Tibial nerve (tissue), 4 donors: ENCODE measurements around the gene SNCG. TPM values are rescaled to one million over a fixed set of nuclear protein-coding genes. Genes with fewer than 3 reads are reported as not detected.

Experiments used
- DNase-seq, 2 donors: peaks; one replicate each; pipeline ENCODE4 v3.0.0-alpha.2; 2019; ENCODE audit warnings: low spot score in 2 of 2
- H3K27ac ChIP-seq, 4 donors: fragments of 200-600 bp; sonication (generic) in 3 of 4; one replicate each; pipeline ENCODE4 v1.5.1; 2017 to 2019; ENCODE audit warnings: mild to moderate bottlenecking in 1 of 4
- H3K27me3 ChIP-seq, 2 donors: fragments of 200-600 bp; sonication (generic) in 1 of 2; one replicate each; pipeline versions ENCODE4 v1.5.1 to v1.6.0; 2017 to 2019
- H3K36me3 ChIP-seq, 3 donors: fragments of 200-600 bp; sonication (generic); one replicate each; pipeline ENCODE4 v1.5.1; 2018 to 2019
- H3K4me1 ChIP-seq, 4 donors: fragments of 200-600 bp; sonication (generic) in 3 of 4; one replicate each; pipeline ENCODE4 v1.5.1; 2017 to 2019
- H3K4me3 ChIP-seq, 4 donors: fragments of 200-600 bp; sonication (generic) in 3 of 4; one replicate each; pipeline ENCODE4 v1.5.1; 2017 to 2019; ENCODE audit warnings: mild to moderate bottlenecking in 1 of 4, moderate library complexity in 1 of 4
- H3K9me3 ChIP-seq, 4 donors: fragments of 200-600 bp; sonication (generic) in 3 of 4; one replicate each; pipeline ENCODE4 v1.5.1; 2017 to 2019
- EP300 ChIP-seq, 2 donors: sonication (generic); formaldehyde crosslinking; IDR thresholded peaks; one replicate each; pipeline ENCODE4 v1.6.1; 2017; ENCODE audit warnings: antibody characterized with exemption in 2 of 2, mild to moderate bottlenecking in 1 of 2
- POLR2A ChIP-seq, 2 donors: fragments of 450-650 bp; IDR thresholded peaks; one replicate each; pipeline ENCODE4 v1.6.1; 2017; ENCODE audit warnings: antibody characterized with exemption in 2 of 2, mild to moderate bottlenecking in 2 of 2, moderate library complexity in 2 of 2
- WGBS, 2 donors: methylation state at CpG; one replicate each; pipeline ENCODE4 v1.1.5; 2018; 5-methylcytosine and 5-hydroxymethylcytosine counted together
- total RNA-seq, 4 donors: library from RNA; depleted of rRNA; stranded (reverse); fragments of >200 nt; gene quantifications; one replicate each; pipeline ENCODE4 v1.1.0, GENCODE V29; 2016
- TF ChIP-seq, protein P1 (sequence below), 5 experiments: fragments of 200-600 bp in 3 of 5; fragments of 450-650 bp in 2 of 5; sonication (generic) in 3 of 5; IDR thresholded peaks; one replicate each; pipeline ENCODE4 v1.5.1; 2016 to 2019; ENCODE audit warnings: antibody characterized with exemption in 5 of 5, mild to moderate bottlenecking in 3 of 5, moderate library complexity in 2 of 5

SNCG gene
- total RNA-seq, 4 donors from 2014 or later = 86.1 to 213 (median 119) TPM

DNA sequence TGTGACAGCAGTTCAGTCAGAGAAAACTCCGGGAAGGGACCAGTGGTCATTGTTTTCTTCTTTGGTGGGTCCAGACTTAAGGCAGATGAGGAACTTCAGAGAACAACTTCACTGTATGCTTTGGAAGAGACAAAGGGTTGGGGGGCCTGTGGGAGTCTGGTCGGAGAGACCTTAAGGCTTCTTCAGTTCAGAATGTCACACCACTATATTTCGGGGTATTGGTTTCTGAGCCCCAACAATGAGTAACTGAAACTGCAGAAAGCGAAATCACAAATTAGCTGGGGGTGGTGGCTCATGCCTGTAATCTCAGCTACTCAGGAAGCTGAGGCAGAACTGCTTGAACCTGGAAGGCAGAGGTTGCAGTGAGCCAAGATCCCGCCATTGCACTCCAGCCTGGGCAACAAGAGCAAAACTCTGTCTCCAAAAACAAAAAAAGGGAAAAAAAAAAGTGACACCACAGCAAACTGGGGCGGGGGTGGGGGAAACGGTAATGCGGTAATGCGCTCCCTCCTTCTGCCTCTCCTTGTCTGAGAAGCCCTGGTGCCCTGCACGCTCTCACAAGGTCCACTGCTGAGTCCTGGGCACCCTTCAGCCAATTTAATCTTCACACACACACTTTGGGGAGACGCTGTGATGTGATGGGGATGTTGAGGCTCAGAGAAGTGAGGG, 7.7 kb downstream of the SNCG start:
- TF ChIP-seq, protein P1, sequence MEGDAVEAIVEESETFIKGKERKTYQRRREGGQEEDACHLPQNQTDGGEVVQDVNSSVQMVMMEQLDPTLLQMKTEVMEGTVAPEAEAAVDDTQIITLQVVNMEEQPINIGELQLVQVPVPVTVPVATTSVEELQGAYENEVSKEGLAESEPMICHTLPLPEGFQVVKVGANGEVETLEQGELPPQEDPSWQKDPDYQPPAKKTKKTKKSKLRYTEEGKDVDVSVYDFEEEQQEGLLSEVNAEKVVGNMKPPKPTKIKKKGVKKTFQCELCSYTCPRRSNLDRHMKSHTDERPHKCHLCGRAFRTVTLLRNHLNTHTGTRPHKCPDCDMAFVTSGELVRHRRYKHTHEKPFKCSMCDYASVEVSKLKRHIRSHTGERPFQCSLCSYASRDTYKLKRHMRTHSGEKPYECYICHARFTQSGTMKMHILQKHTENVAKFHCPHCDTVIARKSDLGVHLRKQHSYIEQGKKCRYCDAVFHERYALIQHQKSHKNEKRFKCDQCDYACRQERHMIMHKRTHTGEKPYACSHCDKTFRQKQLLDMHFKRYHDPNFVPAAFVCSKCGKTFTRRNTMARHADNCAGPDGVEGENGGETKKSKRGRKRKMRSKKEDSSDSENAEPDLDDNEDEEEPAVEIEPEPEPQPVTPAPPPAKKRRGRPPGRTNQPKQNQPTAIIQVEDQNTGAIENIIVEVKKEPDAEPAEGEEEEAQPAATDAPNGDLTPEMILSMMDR (IDR thresholded peaks at IDR 0.05) = no peak
- TF ChIP-seq POLR2A (IDR thresholded peaks at IDR 0.05) = no peak
- TF ChIP-seq EP300 (IDR thresholded peaks at IDR 0.05) = no peak
- WGBS, 2 donors = 35 to 42% methylated on average over 11 of the region's 11 CpGs
- no peak for DNase-seq
- Histone ChIP-seq H3K9me3 (no peaks in the 10 kb centered on the region), H3K36me3 (no peaks in the 10 kb centered on the region), H3K27ac (peak overlapping the region; percentile 48 to 100 (median 76)), H3K27me3 (no peaks in the 10 kb centered on the region), H3K4me3 (peak overlapping the region in 1 of 4 donors; percentile 18), H3K4me1 (peaks cover 0 to 62% (median 38%) of the 10 kb centered on the region in 4 donors)

DNA sequence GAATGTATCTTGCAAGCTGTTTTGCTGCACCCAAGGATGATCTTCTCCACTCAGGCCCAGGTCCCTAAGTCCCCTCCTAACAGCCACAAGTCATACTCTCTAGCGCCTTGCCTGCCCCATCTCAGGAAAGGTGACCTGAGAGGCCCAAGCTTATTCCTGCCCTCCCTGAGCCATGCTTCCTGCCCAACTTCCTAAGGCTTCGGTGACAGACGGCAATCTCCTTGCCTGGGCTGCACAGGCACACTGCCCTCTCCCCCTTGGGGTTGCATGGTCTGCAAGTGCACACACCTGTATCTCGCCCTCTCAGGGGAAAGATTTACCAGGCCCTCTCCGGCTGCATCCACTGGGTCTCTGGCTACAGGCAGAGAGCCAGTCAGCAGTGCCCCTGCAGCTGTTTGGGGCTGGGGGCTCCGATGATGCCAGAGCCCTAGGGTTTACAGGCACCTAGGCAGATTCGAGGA, 9.1 kb downstream of the SNCG start:
- WGBS, 2 donors = 47 to 62% methylated on average over 5 to 7 of the region's 7 CpGs
- Histone ChIP-seq H3K27me3 (no peaks in the 10 kb centered on the region), H3K9me3 (no peaks in the 10 kb centered on the region), H3K4me1 (peaks cover 0 to 69% (median 47%) of the 10 kb centered on the region in 4 donors), H3K4me3 (peak overlapping the region; percentile 64 to 85 (median 80)), H3K36me3 (no peaks in the 10 kb centered on the region), H3K27ac (peak overlapping the region; percentile 94 to 100 (median 97))
- TF ChIP-seq, protein P1 (IDR thresholded peaks at IDR 0.05) = no peak
- TF ChIP-seq POLR2A (IDR thresholded peaks at IDR 0.05) (no peak), EP300 (IDR thresholded peaks at IDR 0.05) (no peak)
- no peak for DNase-seq

DNA sequence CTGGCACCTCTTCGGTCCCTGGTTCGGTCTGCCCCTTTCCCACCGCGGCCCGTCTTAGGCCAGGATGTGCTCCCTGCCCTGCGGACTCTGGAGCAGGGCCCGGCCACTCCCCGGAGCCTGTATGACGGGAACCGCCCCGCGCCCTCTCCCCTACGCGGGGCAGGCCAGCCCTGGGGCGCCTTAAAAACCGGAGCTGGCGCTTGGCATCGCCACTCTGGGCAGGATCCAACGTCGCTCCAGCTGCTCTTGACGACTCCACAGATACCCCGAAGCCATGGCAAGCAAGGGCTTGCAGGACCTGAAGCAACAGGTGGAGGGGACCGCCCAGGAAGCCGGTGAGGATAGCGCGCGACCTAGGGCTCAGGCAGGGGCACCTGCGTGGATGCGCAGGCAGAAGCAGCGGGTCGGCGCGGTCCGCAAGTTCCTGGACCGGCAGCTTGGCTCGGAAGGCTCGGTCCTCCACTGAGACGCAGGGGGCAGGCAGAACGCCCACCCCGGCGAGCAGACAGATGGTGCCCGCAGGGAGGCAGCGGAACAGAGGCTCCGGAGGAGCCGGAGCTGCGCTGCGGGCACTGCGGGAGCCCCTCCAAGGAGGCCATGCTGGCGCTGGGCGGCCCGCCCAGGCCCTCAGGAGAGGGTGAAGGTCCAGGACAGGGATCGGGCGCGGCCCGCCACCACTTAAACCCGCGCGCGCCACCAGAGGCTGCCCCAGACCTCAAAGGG, 10.0 kb downstream of the SNCG start, which contains the start of gene ADIRF:
Gene ADIRF, plus strand, starts transcription at position 212 of the 723 bp plus-strand sequence. Its CDS starts 63 bp downstream, at position 275.
- TF ChIP-seq EP300 (IDR thresholded peaks at IDR 0.05) (peak in 1 of 2 donors; percentile 95), POLR2A (IDR thresholded peaks at IDR 0.05) (peak in 1 of 2 donors; percentile 75)
- TF ChIP-seq, protein P1 (IDR thresholded peaks at IDR 0.05) = no peak
- Histone ChIP-seq H3K4me1 (peaks cover 0 to 71% (median 47%) of the 10 kb centered on the region in 4 donors), H3K27ac (peak within 1 kb of the TSS; percentile 94 to 100 (median 97)), H3K27me3 (no peaks in the 10 kb centered on the region), H3K36me3 (no peaks in the 10 kb centered on the region), H3K9me3 (no peaks in the 10 kb centered on the region), H3K4me3 (peak within 1 kb of the TSS; percentile 64 to 85 (median 80))
- WGBS, 2 donors = 5 to 10% methylated on average over 29 to 36 of the region's 59 CpGs
- peak in 1 of 2 donors; percentile 72 for DNase-seq

- Histone ChIP-seq H3K36me3 (no peaks in the 10 kb centered on the region), H3K9me3 (no peaks in the 10 kb centered on the region), H3K4me3 (peak overlapping the region; percentile 64 to 85 (median 80)), H3K4me1 (peaks cover 0 to 74% (median 47%) of the 10 kb centered on the region in 4 donors), H3K27me3 (no peaks in the 10 kb centered on the region), H3K27ac (peak overlapping the region; percentile 94 to 100 (median 97))
- TF ChIP-seq, protein P1 (IDR thresholded peaks at IDR 0.05) = no peak
- TF ChIP-seq EP300 (IDR thresholded peaks at IDR 0.05) (no peak), POLR2A (IDR thresholded peaks at IDR 0.05) (no peak)
- 25 to 28% methylated on average over 6 to 9 of the region's 9 CpGs for WGBS, 2 donors
- DNase-seq = no peak
Observed at GRCh38 chr10:86968994-86969355, 10.6 kb downstream of the SNCG start.
